OCI-LY7 (cell line): ENCODE measurements around the gene THAP10. TPM values are rescaled to one million over a fixed set of nuclear protein-coding genes. Genes with fewer than 3 reads are reported as not detected.

Source experiments
- BruUV-seq: library from RNA; stranded (reverse); fragments of 400-500 nt; replicated peaks from 2 replicates; lab custom pipeline; 2021; lab: Mats Ljungman, UMichigan
- CTCF ChIA-PET: fragments of 300-600 bp; sonication (Branson Sonifier 250); formaldehyde crosslinking; loops from one replicate; lab custom pipeline; 2022; ENCODE audit warnings: antibody characterized with exemption; ENCODE audit not compliant: unreplicated experiment; lab: Charles Lee
- POLR2A ChIA-PET: fragments of 300-600 bp; sonication (Branson Sonifier 250); formaldehyde crosslinking; loops from one replicate; lab custom pipeline; 2022; ENCODE audit warnings: antibody characterized with exemption; lab: Charles Lee
- DNase-seq: peaks from one replicate; pipeline ENCODE4 v3.0.0-alpha.2; 2015; ENCODE audit warnings: low spot score
- H2AFZ ChIP-seq: fragments of 200-600 bp; sonication (generic), shearing (Covaris generic); 2 replicates; pipeline ENCODE4 v1.6.1; 2014; ENCODE audit warnings: mild to moderate bottlenecking, antibody characterized with exemption, low read length, moderate library complexity
- H3K27ac ChIP-seq: fragments of 200-600 bp; sonication (generic); 2 replicates; pipeline ENCODE4 v1.5.1; 2014; ENCODE audit warnings: mixed run types, low read depth, mild to moderate bottlenecking, moderate library complexity, low read length, inconsistent platforms; ENCODE audit not compliant: poor library complexity, severe bottlenecking
- H3K36me3 ChIP-seq: fragments of 200-600 bp; sonication (generic); 2 replicates; pipeline ENCODE4 v1.6.1; 2014; ENCODE audit warnings: mild to moderate bottlenecking, antibody characterized with exemption, low read length, moderate library complexity, mixed read lengths; ENCODE audit not compliant: insufficient read depth
- H3K4me1 ChIP-seq: fragments of 200-600 bp; sonication (generic); 2 replicates; pipeline ENCODE4 v1.5.1; 2014; ENCODE audit warnings: mild to moderate bottlenecking, low read length; ENCODE audit not compliant: insufficient read depth, poor library complexity, severe bottlenecking
- H3K4me2 ChIP-seq: fragments of 200-600 bp; sonication (generic); 2 replicates; pipeline ENCODE4 v1.6.1; 2014; ENCODE audit warnings: mild to moderate bottlenecking, low read length
- H3K4me3 ChIP-seq: fragments of 200-600 bp; sonication (generic); 2 replicates; pipeline ENCODE4 v1.5.1; 2014; ENCODE audit warnings: mild to moderate bottlenecking, low read depth, low read length; ENCODE audit not compliant: poor library complexity, severe bottlenecking
- H3K79me2 ChIP-seq: fragments of 200-600 bp; sonication (generic); 2 replicates; pipeline ENCODE4 v1.6.1; 2016; ENCODE audit warnings: low read depth, mild to moderate bottlenecking, low read length, moderate library complexity, mixed read lengths; ENCODE audit not compliant: insufficient read depth
- H3K9me2 ChIP-seq: fragments of 200-600 bp; sonication (generic); 2 replicates; pipeline ENCODE4 v1.6.1; 2016; ENCODE audit warnings: mild to moderate bottlenecking, low read length, mixed read lengths; ENCODE audit not compliant: insufficient read depth
- H3K9me3 ChIP-seq: fragments of 200-600 bp; sonication (generic); 2 replicates; pipeline ENCODE4 v1.6.1; 2014; ENCODE audit warnings: mild to moderate bottlenecking, mixed run types, low read length, mixed read lengths
- H4K20me1 ChIP-seq: fragments of 200-600 bp; sonication (generic); 2 replicates; pipeline ENCODE4 v1.6.1; 2014; ENCODE audit warnings: mild to moderate bottlenecking, antibody characterized with exemption, low read length, moderate library complexity, mixed read lengths; ENCODE audit not compliant: insufficient read depth
- CTCF ChIP-seq: fragments of 200-600 bp; sonication (generic); conservative IDR thresholded peaks from 2 replicates; pipeline ENCODE4 v1.5.1; 2014; ENCODE audit warnings: mild to moderate bottlenecking, antibody characterized with exemption, low read length, moderate library complexity, mixed read lengths
- EZH2phosphoT487 ChIP-seq: fragments of 200-600 bp; sonication (generic); IDR thresholded peaks from 2 replicates; pipeline ENCODE4 v1.6.1; 2018; ENCODE audit warnings: low read depth, borderline replicate concordance, mild to moderate bottlenecking, mixed run types, antibody characterized with exemption, low read length, moderate library complexity, mixed read lengths
- intact Hi-C: fragments of 100-400 bp; cut with micrococcal nuclease; formaldehyde crosslinking; loops from one replicate; pipeline ENCODE4 v1.10.0; 2022; ENCODE audit not compliant: unreplicated experiment
- total RNA-seq, 2 experiments: library from RNA; depleted of rRNA in 1 of 2; stranded (reverse); fragments of >200 nt in 1 of 2; shearing (Covaris generic) in 1 of 2; gene quantifications; 2 replicates each; pipeline ENCODE4 v1.2.3, GENCODE V29; 2014 to 2022

Gene THAP10
- total RNA-seq, 2 experiments from 2014 or later, result not detected

GRCh38 chr15:70880781-70881180 lies 11.5 kb downstream of the THAP10 start:
- intact Hi-C loops, result no loop called here
- H3K36me3 ChIP-seq, result no peaks in the 10 kb centered on the region
- no peak for DNase-seq
- no peak overlapping the region for H3K4me2 ChIP-seq
- CTCF ChIA-PET, result no interaction called here
- no peak overlapping the region for H3K4me3 ChIP-seq
- no peaks in the 10 kb centered on the region for H3K4me1 ChIP-seq
- H2AFZ ChIP-seq, result no peak overlapping the region
- no peaks in the 10 kb centered on the region for H3K9me3 ChIP-seq
- no peak for TF ChIP-seq EZH2phosphoT487
- no peak for TF ChIP-seq CTCF
- H3K27ac ChIP-seq, result no peak overlapping the region
- no peaks in the 10 kb centered on the region for H3K79me2 ChIP-seq
- POLR2A ChIA-PET, result no interaction called here
- no peaks in the 10 kb centered on the region for H3K9me2 ChIP-seq
- H4K20me1 ChIP-seq, result no peaks in the 10 kb centered on the region
- no TSS peak for BruUV-seq

GRCh38 chr15:70879401-70879800 lies 12.8 kb downstream of the THAP10 start:
- CTCF ChIA-PET, result no interaction called here
- intact Hi-C loops, result no loop called here

GRCh38 chr15:70876683-70877082 lies 15.6 kb downstream of the THAP10 start:
- CTCF ChIA-PET, result no interaction called here
- no TSS peak for BruUV-seq

More at GRCh38 chr15:70879401-70879800, 12.8 kb downstream of the THAP10 start:
- POLR2A ChIA-PET, result no interaction called here
- Histone ChIP-seq H3K4me2 (no peak overlapping the region), H3K36me3 (no peaks in the 10 kb centered on the region), H3K4me1 (no peaks in the 10 kb centered on the region), H3K79me2 (no peaks in the 10 kb centered on the region), H3K9me3 (no peaks in the 10 kb centered on the region), H2AFZ (no peak overlapping the region), H3K4me3 (no peak overlapping the region), H3K27ac (no peak overlapping the region), H3K9me2 (no peaks in the 10 kb centered on the region), H4K20me1 (no peaks in the 10 kb centered on the region)
- no TSS peak for BruUV-seq
- TF ChIP-seq CTCF (no peak), EZH2phosphoT487 (no peak)
- DNase-seq, result no peak

More at GRCh38 chr15:70876683-70877082, 15.6 kb downstream of the THAP10 start:
- POLR2A ChIA-PET, result no interaction called here
- Histone ChIP-seq H3K79me2 (no peaks in the 10 kb centered on the region), H3K9me2 (no peaks in the 10 kb centered on the region), H3K9me3 (no peaks in the 10 kb centered on the region), H3K4me1 (no peaks in the 10 kb centered on the region), H3K36me3 (no peaks in the 10 kb centered on the region), H2AFZ (no peak overlapping the region), H4K20me1 (no peaks in the 10 kb centered on the region), H3K4me2 (no peak overlapping the region), H3K4me3 (no peak overlapping the region), H3K27ac (no peak overlapping the region)
- DNase-seq, result no peak
- intact Hi-C loops, result no loop called here
- TF ChIP-seq CTCF (no peak), EZH2phosphoT487 (no peak)
